Testis (tissue), 5 donors: ENCODE results near the gene PKHD1. TPM values are rescaled to one million over a fixed set of nuclear protein-coding genes. Genes with fewer than 3 reads are reported as not detected.

Experiments
- DNase-seq: peaks from one replicate; pipeline ENCODE4 v3.0.0-alpha.2; 2019
- H3K27ac ChIP-seq, 2 donors: fragments of 200-600 bp; sonication (generic); one replicate each; pipeline ENCODE4 v1.5.1; 2019
- H3K27me3 ChIP-seq: fragments of 200-600 bp; sonication (generic); one replicate; pipeline ENCODE4 v1.5.1; 2019
- H3K36me3 ChIP-seq: fragments of 200-600 bp; sonication (generic); one replicate; pipeline ENCODE4 v1.5.1; 2017; ENCODE audit warnings: low read depth; ENCODE audit errors: missing control alignments
- H3K4me1 ChIP-seq: fragments of 200-600 bp; sonication (generic); one replicate; pipeline ENCODE4 v1.5.1; 2019
- H3K4me3 ChIP-seq, 2 donors: fragments of 200-600 bp; sonication (generic); one replicate each; pipeline ENCODE4 v1.5.1; 2017 to 2019
- H3K9me3 ChIP-seq: fragments of 200-600 bp; sonication (generic); one replicate; pipeline ENCODE4 v1.5.1; 2017
- CTCF ChIP-seq, 3 experiments: fragments of 450-650 bp in 2 of 3; fragments of 200-600 bp in 1 of 3; sonication (generic) in 1 of 3; IDR thresholded peaks; one replicate each; pipeline ENCODE4 v1.5.1; 2016 to 2019; ENCODE audit warnings: antibody characterized with exemption in 3 of 3, mild to moderate bottlenecking in 2 of 3, moderate library complexity in 1 of 3
- POLR2A ChIP-seq: fragments of 450-650 bp; IDR thresholded peaks from one replicate; pipeline ENCODE4 v1.6.1; 2017; ENCODE audit warnings: antibody characterized with exemption, mild to moderate bottlenecking, moderate library complexity
- WGBS, 2 donors: methylation state at CpG; one replicate each; pipeline ENCODE4 v1.1.5; 2018; 5-methylcytosine and 5-hydroxymethylcytosine counted together
- intact Hi-C: fragments of 100-400 bp; cut with DNase I; formaldehyde crosslinking; loops from one replicate; pipeline ENCODE4 v1.15.1; 2023; ENCODE audit warnings: low total_unique reads
- long read RNA-seq, 2 donors: transcript quantifications; one replicate each; lab custom pipeline, GENCODE V29; 2026
- polyA plus RNA-seq: library from polyadenylated mRNA; stranded (reverse); fragments of 350-450 nt; fragmentation: Illumina TruSeq; extraction: RNeasy Lipid Tissue Mini Kit (QIAGEN cat#74804); gene quantifications from one replicate; pipeline ENCODE4 v1.2.3, GENCODE V29; 2014; ENCODE audit warnings: low read depth, low replicate concordance; ENCODE audit not compliant: insufficient read depth
- total RNA-seq, 2 donors: library from RNA; depleted of rRNA; stranded (reverse); fragments of >200 nt; gene quantifications; one replicate each; pipeline ENCODE4 v1.2.3, GENCODE V29; 2016

Gene PKHD1
- 1 to 10 TPM; 1.3 to 1.7 TPM for total RNA-seq
- polyA plus RNA-seq: 2.3 TPM
- long read RNA-seq, donor 1: 0 reads
- long read RNA-seq, donor 2: 0 reads

GRCh38 chr6:52087498-52087999, at the start of gene PKHD1:
Gene PKHD1 (minus strand): TSS chr6:52087613. CDS start chr6:52084933, 2,680 bp downstream.
- 59 to 67% methylated on average over 7 of the region's 7 CpGs for WGBS, 2 donors
- no peak for DNase-seq
- no peaks in the 10 kb centered on the region for H3K36me3 ChIP-seq
- H3K4me3 ChIP-seq: no peak within 1 kb of the TSS
- TF ChIP-seq POLR2A: no peak
- TF ChIP-seq CTCF (IDR thresholded peaks at IDR 0.05): peak in 1 of 3 experiments; percentile 24
- no peaks in the 10 kb centered on the region for H3K27me3 ChIP-seq
- no peaks in the 10 kb centered on the region for H3K9me3 ChIP-seq
- no peaks in the 10 kb centered on the region for H3K4me1 ChIP-seq
- intact Hi-C loops: no loop called here
- H3K27ac ChIP-seq: no peak within 1 kb of the TSS

GRCh38 chr6:52136934-52137467, 49.6 kb upstream of the PKHD1 start:
- WGBS, 2 donors: 67 to 71% methylated on average over 11 to 12 of the region's 12 CpGs
- Histone ChIP-seq H3K27ac (no peak overlapping the region), H3K4me1 (no peaks in the 10 kb centered on the region), H3K27me3 (no peaks in the 10 kb centered on the region), H3K36me3 (no peaks in the 10 kb centered on the region), H3K4me3 (no peak overlapping the region), H3K9me3 (no peaks in the 10 kb centered on the region)
- TF ChIP-seq CTCF (IDR thresholded peaks at IDR 0.05): no peak
- no peak for TF ChIP-seq POLR2A
- DNase-seq: no peak
- intact Hi-C loops: no loop called here

- Histone ChIP-seq H3K9me3 (no peaks in the 10 kb centered on the region), H3K4me1 (no peaks in the 10 kb centered on the region), H3K27me3 (no peaks in the 10 kb centered on the region), H3K4me3 (no peak overlapping the region), H3K36me3 (no peaks in the 10 kb centered on the region), H3K27ac (no peak overlapping the region)
- 49 to 59% methylated on average over 4 of the region's 4 CpGs for WGBS, 2 donors
- no peak for DNase-seq
- intact Hi-C loops: no loop called here
- TF ChIP-seq POLR2A (no peak), CTCF (IDR thresholded peaks at IDR 0.05) (no peak)
These were observed 48.6 kb upstream of the PKHD1 start for GRCh38 chr6:52136055-52136454.

GRCh38 chr6:52135217-52135616, 47.8 kb upstream of the PKHD1 start:
- no peaks in the 10 kb centered on the region for H3K36me3 ChIP-seq
- H3K27me3 ChIP-seq: no peaks in the 10 kb centered on the region
- H3K4me3 ChIP-seq: no peak overlapping the region
- H3K4me1 ChIP-seq: no peaks in the 10 kb centered on the region
- intact Hi-C loops: no loop called here
- no peaks in the 10 kb centered on the region for H3K9me3 ChIP-seq
- TF ChIP-seq CTCF (IDR thresholded peaks at IDR 0.05) (no peak), POLR2A (no peak)
- 95 to 96% methylated on average over 4 of the region's 4 CpGs for WGBS, 2 donors
- no peak for DNase-seq
- H3K27ac ChIP-seq: no peak overlapping the region

GRCh38 chr6:52134011-52134410, 46.6 kb upstream of the PKHD1 start:
- Histone ChIP-seq H3K9me3 (no peaks in the 10 kb centered on the region), H3K4me3 (no peak overlapping the region), H3K36me3 (no peaks in the 10 kb centered on the region), H3K4me1 (no peaks in the 10 kb centered on the region), H3K27me3 (no peaks in the 10 kb centered on the region), H3K27ac (no peak overlapping the region)
- TF ChIP-seq POLR2A (no peak), CTCF (IDR thresholded peaks at IDR 0.05) (no peak)
- WGBS, 2 donors: 81 to 85% methylated on average over 3 of the region's 3 CpGs
- intact Hi-C loops: no loop called here
- DNase-seq: no peak
